Transverse colon (tissue), 3 donors: Measurements from ENCODE around the gene RIC1.
"Not testable (repeated sequence)": the region's sequence is repeated elsewhere in the genome, so short reads cannot be mapped to it uniquely, and the experiment has no call there.

Experiments
- CTCF ChIP-seq, 5 experiments: fragments of 200-600 bp in 3 of 5; fragments of 450-650 bp in 2 of 5; sonication (generic) in 3 of 5; IDR thresholded peaks; 1 replicate in 2 of 5; 2 replicates in 3 of 5; pipeline ENCODE4 v1.5.1; 2016 to 2017; ENCODE audit warnings: antibody characterized with exemption in 5 of 5, inconsistent platforms in 3 of 5, mild to moderate bottlenecking in 2 of 5, moderate library complexity in 1 of 5
- POLR2A ChIP-seq: fragments of 450-650 bp; IDR thresholded peaks from one replicate; pipeline ENCODE4 v1.6.1; 2016; ENCODE audit warnings: antibody characterized with exemption, mild to moderate bottlenecking, moderate library complexity

GRCh38 chr9:5779705-5780218 lies 150.9 kb downstream of the RIC1 start:
- TF ChIP-seq CTCF (IDR thresholded peaks at IDR 0.05); POLR2A: not testable (repeated sequence)
